T-helper 22 cell (primary cell): ENCODE data around the gene ZNF12.
"Not testable (repeated sequence)": the region's sequence is repeated elsewhere in the genome, so short reads cannot be mapped to it uniquely, and the experiment has no call there.

Source experiments
- DNase-seq: peaks from one replicate; pipeline ENCODE4 v3.0.0-alpha.2; 2020; ENCODE audit warnings: low read depth

ZNF12 gene

DNA sequence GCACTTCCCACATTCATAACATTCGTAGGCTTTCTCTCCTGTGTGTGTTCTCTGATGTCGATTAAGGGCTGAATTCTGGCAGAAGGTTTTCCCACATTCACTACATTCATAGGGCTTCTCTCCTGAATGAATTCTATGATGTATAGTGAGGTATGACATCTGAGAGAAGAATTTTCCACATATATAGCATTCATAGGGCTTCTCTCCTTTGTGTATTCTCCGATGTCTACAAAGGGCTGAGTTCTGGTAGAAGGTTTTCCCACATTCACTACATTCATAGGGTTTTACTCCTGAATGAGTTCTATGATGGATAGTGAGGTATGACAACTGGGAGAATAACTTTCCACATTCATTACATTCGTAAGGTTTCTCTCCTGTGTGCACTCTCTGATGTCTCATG lies 15.6 kb downstream of the ZNF12 start:
- no peak for DNase-seq

DNA sequence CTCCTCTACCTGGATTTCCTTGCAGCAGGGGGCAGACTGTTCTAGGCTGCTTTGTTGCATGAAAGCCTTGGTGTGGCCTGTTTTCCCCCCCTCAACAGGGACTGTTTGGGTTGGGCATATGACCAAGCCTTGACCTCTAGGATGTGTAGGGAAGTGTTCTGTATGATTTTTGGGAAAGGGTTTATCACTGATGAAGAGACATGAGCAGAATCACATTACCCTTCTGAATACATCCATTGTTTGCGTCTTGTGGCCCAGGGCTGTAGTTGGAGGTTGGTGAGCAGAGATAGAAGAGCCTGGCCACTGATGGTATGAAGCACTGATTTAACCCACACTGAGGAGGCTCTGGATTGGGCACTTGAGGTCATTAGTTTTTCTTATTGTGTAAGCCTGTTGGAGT lies 26.6 kb downstream of the ZNF12 start:
- no peak for DNase-seq

DNA sequence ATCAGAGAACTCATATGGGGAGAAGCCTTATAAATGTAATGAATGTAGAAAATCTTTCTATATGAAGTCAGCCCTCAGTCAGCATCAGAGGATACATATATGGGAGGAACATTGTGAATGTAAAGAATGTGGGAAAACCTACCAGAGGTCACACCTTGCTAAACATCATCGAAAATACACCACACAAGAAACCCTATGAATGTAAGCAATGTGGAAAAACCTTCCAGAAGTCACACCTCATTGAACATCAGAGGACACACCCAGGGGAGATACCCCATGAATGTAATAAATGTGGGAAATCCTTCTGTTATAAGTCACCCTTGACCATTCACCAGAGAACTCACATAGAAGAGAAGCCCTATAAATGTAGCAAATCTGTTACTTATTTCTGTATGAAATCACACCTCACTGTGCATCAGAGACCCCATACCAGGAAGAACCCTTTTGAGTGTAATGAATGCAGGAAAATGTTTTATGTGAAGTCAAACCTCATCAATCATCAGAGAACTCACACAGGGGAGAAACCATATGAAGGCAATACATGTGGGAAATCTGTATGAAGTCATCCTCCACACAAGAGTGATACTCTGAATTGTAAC lies 30.8 kb downstream of the ZNF12 start:
- DNase-seq, result no peak

DNA sequence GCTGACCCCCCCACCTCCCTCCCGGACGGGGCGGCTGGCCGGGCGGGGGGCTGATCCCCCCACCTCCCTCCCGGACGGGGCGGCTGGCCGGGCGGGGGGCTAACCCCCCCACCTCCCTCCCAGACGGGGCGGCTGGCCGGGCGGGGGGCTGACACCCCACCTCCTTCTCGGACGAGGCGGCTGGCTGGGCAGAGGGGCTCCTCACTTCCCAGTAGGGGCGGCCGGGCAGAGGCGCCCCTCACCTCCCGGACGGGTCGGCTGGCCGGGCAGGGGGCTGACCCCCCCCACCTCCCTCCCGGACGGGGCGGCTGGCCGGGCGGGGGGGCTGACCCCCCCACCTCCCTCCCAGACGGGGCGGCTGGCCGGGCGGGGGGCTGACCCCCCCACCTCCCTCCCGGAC lies 35.9 kb downstream of the ZNF12 start:
- not testable (repeated sequence) for DNase-seq

DNA sequence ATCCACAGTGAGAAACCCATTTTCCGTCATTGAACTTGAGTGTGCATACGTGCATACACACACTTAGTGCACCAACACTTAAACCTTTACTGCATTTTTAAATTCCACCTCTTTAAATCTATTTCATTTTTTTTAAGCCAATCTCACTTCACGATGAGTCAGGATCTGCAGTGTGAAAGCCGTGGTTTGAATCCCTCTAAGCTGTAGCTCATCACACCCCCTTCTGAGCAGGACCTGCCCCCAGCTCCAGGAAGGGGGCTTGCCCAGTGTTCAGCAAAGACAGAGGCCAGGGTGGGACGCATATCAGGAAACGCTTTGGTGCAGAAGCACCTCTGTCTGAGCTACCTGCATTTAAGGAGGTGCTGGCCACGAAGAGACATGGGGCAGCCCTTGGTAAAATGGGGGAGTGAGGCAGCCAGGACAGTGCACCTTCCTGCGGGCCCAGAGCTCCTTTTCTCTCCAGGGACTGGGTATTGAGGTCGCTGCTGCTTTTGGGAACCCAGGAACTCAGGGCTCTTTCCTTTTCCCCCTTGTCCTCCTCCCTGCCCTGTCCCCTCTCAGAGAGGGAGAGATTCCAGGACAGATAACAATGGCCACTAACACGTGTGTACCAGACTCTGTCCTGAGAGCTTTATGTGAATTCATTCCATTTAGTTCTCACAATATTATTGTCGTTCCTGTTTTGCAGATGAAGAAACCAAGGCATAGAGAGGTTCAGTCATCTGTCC lies 48.0 kb downstream of the ZNF12 start:
- DNase-seq, result no peak

DNA sequence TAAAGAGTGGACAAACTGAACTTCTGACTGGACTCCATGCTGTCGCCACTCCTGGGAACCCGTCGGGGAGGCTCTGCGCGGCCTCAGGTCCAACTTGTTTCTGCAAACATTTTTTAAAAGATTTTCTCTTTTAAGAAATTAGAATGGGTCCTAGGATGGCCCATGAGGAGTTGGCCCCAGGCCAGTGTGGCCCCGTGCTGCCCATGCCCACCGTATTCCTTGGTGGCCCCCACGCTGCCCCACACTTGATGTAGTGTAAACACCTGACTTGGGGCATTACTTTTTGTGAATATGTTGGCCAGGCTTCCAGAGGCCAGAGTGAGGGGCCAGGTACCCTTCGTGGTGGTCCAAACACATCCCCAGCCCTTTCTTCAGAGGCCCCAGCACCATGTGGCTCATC lies 50.3 kb downstream of the ZNF12 start:
- DNase-seq, result no peak

DNA sequence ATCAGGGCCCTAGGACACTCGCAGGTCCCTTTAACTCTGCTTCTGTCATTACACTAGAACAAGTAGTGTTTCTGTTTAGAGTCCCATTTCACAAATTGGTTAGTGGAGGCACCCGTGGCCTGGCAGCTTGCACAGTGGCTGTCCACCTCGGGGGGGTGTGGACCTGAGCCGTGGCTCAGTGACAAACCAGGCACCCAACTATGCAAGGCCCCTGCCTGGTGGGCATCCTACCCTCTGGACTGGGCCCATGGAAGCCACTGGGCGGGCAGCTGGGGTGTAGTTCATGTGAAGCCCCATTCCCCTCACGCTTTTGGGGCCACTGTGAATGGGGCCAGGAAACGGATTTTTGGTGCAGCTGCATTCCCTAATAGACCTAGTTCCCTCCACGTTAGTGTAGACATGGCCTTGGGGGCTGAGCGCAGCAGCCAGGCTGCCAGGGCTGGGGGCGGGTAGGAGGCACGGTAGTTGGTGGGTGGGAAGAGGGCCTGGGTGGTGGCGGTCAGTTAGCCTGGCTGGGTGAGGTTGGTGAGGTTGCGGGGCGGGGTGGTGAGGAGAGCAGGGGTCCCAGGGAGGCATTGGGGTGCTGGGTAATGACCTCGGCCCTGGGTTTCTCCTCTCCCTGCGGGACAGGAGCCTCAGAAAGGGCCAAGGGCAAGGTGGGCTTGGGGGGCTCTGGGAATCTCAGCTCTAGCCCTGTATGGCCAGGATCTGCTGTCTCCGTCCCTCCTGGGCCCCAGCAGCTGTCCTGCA lies 50.9 kb downstream of the ZNF12 start:
- DNase-seq, result no peak

DNA sequence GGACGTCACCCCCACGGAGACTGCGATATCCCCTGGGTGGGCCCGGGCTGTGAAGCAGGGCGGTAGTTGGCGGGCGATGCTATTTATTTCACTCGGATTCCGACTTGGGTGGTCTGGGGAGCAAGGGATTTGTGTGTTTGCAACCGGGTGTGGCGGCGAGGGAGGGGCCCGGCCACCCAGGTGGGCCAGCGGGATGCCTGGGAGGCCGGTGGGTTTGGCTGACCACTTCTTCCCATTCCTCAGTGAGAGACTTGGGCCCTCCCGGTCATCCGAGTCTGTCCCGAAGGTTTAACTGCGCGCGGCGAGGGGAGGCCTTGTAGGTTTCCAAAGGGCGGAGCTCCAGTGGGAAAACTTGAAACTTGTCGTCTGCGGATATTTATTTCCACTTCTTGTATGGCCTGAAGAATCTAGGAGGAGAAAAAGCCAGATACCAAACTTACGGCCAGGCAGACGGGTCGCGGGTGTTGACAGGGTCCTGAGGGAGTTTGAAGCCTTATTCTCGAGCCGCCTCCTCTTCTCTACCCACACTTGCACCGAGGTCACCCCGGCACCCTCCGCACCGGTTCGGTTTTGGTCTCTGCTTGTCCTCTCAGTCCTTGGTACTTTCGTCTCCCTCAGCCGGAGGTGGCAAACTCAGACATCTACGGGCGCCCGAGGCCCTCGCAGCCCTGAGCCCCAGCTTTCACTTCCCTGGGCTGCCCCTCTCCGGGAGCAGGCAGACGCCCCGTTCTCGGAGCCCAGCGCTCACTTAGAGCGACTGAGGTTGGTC lies 51.7 kb downstream of the ZNF12 start:
- DNase-seq, result no peak

DNA sequence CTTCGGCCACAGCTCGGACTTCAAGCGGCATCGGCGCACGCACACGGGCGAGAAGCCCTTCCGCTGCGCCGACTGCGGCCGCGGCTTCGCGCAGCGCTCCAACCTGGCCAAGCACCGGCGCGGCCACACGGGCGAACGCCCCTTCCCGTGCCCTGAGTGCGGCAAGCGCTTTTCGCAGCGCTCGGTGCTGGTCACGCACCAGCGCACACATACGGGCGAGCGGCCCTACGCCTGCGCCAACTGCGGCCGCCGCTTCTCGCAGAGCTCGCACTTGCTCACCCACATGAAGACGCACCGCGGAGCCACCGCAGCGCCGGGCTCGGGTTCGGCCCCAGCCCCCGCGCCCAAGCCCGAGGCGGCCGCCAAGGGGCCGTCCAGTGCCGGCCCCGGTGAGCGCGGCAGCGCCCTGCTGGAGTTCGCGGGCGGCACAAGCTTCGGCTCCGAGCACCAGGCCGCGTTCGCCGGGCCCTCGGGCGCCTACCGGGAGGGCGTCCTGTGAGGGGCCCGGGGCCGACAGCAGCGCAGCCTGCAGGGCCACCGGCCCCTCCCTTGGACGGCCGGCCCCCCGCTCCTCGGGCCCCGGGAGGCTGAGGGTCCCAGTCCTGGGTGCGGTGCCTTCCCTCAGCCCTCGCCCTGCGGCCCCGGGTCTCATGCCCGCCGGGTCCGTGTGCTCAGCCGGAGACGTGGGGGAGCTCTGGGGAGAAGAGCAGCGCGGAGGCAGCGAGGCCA lies 52.5 kb downstream of the ZNF12 start:
- DNase-seq, result no peak

DNA sequence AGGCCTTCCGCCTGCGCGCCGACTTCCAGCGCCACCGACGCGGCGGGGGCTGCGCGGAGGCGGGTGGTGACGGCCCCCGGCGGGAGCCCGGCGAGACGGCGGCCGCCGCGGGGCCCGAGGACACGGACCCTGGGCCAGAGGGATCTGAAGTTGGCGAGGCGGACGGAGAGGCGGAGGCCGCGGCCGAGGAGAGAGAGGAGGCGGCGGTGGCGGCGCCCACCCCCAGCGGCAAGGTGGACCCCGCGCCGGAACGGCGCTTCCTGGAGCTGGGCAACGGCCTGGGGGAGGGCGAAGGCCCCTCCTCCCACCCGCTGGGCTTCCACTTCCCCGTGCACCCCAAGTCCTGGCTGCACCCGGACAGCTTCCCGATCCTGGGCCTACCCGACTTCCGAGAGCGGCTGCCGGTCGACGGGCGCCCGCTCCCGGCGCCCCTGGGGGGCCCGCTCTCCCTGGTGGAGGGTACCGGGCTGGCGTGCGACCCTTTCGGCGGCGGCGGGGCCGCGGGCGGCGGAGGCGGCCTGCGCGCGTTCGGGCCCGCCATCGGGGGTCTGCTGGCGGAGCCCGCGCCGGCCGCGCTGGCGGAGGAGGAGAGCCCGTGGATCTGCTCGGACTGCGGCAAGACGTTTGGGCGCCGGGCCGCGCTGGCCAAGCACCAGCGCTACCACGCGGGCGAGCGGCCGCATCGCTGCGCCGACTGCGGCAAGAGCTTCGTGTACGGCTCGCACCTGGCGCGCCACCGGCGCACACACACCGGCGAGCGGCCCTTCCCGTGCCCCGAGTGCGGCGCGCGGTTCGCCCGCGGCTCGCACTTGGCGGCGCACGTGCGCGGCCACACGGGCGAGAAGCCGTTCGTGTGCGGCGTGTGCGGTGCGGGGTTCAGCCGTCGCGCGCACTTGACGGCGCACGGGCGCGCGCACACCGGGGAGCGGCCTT lies 53.4 kb downstream of the ZNF12 start:
- DNase-seq, result no peak

DNA sequence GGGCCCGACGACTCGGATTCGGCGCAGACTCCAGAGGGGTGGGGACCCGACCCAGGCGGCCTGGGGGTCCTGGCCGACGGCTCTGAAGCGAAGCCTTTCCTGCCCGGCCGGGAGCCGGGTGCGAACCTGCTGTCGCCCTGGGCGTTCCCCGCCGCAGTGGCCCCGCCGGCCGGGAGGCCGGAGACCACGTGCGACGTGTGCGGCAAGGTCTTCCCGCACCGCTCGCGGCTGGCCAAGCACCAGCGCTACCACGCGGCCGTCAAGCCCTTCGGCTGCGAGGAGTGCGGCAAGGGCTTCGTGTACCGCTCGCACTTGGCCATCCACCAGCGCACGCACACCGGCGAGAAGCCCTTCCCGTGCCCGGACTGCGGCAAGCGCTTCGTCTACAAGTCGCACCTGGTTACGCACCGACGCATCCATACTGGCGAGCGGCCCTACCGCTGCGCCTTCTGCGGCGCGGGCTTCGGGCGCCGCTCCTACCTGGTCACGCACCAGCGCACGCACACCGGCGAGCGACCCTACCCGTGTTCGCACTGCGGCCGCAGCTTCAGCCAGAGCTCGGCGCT lies 54.2 kb downstream of the ZNF12 start:
- no peak for DNase-seq

DNA sequence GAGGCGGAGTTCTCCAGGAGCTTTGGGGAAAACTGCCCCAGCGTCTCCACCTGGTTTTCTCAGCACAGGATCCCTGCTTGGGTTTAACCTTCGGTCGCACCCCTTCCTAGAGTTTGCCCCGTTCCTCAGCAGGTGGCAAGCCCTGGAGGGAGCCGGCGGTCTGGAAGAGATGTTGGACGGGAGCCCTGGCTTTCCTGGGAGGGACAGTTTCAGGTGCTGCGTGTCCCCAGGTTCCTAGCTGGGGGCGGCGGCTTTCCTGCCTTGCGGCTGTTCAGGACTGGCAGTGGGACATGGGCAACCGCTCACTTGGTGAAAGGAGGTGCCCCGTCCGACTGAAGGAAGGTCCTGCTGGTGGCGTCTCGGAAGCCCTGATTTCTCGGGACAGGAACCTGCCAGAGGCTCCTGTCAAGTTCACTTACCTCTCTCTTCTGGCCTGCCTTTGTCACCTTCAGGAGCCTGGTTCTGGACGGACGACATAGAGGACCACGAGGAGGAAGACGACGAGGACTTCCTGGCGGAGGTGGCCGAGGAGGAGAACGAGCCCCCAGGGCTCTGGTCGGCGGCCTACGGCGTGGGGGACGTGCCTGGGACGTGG lies 54.8 kb downstream of the ZNF12 start:
- DNase-seq, result no peak

DNA sequence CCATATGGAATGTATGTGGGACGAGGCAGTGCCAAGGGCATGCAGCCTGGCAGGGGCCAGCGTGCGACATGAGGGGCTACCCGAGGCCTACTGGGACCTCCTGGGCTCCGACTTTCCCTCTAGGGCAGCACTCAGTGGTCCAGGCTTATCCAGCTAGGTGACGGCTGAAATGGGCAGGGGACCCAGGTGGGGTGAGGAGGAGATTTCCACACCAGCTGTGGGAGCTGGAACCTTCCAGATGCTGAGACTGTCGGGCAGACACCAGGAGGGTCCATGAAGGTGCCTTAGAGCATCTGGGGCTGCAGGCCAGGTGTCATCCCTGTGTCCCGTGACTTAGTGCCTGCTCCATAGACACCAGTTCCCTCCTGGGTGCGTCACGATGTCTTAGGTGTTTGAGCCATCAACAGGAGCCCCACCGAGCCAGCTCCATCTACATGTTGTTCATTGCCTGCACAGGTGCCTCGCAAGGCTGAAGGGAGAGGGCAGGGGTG lies 56.2 kb downstream of the ZNF12 start:
- DNase-seq, result no peak

DNA sequence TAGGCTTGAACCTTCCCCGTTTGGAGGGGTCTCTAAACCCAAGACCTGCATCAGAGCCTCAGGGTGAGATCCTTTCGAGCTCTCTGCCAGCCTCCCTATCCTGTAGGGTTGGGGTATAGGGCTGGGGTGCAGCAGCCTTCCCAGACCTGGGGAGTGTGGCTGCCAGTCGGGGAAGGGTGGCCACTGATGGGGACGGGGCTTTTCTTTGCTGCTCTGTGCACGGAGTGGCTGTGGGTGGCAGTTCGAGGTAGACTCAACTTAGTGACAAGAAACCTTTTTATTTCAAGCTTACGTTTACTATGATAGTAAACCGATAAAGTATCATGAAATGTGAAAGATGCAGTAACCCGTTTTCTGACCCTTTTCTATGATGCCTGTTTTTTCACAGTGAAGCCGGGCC lies 56.7 kb downstream of the ZNF12 start:
- DNase-seq, result no peak

DNA sequence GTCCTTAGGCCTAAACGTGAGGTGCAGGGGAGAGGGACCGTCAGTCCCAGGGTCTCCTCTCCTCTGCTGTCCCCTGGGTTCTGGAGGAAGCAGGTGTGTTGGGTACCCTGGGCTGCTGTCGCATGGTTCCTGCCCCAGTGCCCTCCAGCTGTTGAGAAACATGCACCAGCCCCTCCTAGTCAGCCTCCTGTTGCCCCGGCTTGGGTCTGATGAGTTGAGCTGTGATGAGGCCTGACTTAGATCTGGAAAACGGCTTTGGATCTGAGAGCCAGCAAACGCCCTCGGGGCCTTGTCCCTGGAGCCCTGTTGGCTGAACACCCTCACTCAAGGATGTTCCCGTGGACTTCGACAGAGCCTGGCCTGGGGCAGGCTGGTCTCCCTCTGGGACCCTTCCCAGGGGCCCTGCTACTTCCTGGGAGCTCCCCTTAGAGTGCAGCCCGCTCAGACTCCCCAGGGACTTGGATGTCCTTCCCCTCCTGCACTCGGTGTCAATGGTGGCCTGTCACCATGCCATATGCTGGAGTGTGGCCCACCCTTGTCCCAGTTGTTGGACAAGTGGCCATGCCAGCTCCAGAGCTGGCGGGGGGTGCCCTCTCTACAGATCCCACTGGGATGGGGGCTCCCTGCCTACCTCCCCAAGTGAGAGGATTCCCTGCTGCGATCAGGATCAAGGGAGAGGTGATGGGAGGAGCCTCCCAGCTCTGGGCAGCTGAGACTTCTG lies 57.3 kb downstream of the ZNF12 start:
- DNase-seq, result no peak

DNA sequence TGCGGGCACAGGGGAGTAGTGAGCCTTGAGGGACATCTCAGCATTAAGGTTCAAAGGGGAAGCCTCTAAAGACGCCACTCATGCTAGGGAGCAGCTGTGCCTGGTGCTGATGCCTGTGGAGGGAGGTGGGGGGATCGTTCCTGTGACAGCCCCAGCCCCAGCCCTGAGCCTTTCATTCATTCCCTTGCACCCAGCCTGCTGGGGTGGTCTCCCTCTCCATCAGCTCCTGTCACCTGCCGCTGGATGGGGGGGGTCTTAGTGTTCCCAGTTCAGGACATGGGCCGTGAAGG lies 58.0 kb downstream of the ZNF12 start:
- no peak for DNase-seq

DNA sequence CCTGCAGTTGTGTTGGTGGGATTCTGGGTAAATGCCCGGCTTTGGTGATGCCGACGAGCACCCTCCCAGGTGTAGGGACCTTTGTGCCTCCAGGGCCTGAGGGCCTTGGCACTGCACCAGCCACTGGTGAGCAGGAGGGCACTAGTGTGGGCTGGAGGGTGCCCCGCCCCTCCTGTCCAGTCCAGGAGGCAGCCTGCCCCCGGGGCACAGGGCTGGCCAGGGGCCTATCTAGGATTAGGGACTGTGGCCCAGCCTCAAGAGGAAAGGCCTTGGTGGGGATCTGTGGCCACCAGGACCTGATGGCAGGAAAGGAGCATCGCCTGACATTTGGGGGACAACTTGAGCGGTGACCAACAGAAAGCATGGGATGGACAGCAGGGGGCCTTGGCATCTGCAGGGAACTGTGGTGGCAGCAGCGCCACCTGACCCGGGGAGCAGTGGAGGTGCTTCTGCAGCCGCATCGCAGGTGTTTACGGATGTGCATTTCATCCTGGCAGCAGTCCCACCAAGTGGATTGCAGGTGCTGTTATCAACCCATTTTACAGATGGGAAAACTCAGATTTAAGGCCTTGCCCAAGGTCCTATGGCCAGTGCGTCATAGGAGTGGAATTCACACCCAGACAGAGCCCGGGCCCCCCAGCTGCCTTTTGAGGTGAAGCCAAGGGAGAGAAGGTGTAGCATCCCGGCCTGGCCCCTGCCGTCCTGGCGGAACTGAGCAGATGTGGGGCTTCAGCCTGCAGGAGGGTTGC lies 58.5 kb downstream of the ZNF12 start:
- no peak for DNase-seq

DNA sequence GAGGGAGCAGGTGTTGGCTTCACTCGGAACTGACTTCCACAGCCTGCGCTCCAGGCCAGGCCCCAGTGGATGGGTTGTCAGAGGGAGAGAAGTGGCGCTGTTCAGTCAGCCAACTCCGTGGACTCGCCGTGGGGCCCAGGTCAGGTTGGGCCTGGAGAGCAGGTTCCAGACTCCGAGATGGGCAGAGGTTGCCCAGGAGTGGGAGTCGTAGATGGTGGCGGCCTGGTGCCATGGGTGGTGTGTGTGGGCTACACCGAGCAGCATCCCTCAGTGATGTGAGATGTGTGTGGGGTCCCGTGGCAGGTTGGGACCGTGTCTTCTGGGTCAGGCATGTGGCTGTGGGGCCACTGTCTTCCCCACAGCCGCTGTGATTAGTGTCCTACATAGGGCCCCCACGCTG lies 59.2 kb downstream of the ZNF12 start:
- no peak for DNase-seq

DNA sequence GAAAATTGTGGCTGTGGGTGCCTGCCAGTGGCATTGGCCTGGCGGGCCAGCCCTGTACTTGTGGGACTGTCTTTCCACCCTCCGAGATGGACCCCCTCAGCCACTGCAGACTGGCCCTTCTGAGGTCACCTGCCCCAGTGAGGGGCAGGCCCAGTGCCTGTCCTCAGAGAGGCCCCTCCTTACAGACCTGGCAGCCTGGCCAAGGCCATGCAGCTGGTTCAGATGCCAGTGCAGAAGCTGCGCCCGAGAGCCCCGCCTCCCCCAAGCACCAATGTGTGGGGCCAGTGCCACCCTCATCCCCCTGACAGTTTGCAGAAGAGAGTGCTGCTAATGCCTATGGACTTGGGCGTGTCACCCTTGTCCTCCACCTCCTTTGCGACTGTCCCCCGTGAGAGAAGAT lies 59.7 kb downstream of the ZNF12 start:
- no peak for DNase-seq
